Muscle of leg (tissue), 11 donors: Measurements from ENCODE around the gene ACOX3. TPM values are rescaled to one million over a fixed set of nuclear protein-coding genes. Genes with fewer than 3 reads are reported as not detected.
A peak's percentile ranks its signal among the peaks of the same experiment; 100 is the strongest.

Experiments used
- DNase-seq: peaks from one replicate; pipeline ENCODE4 v3.0.0; 2013
- H3K27ac ChIP-seq: one replicate; pipeline ENCODE4 v1.5.1; 2013; ENCODE audit warnings: mild to moderate bottlenecking, low read length, control low read depth
- H3K27me3 ChIP-seq: one replicate; pipeline ENCODE4 v1.6.1; 2013; ENCODE audit warnings: low read length; ENCODE audit not compliant: control insufficient read depth, insufficient read depth
- H3K36me3 ChIP-seq: one replicate; pipeline ENCODE4 v1.6.1; 2013; ENCODE audit warnings: low read length; ENCODE audit not compliant: control insufficient read depth, insufficient read depth
- H3K4me1 ChIP-seq: one replicate; pipeline ENCODE4 v1.6.1; 2013; ENCODE audit warnings: low read length; ENCODE audit not compliant: control insufficient read depth, insufficient read depth
- H3K4me3 ChIP-seq: one replicate; pipeline ENCODE4 v1.5.1; 2013; ENCODE audit warnings: low read length, control low read depth
- H3K9me3 ChIP-seq: replicated peaks from 2 replicates; pipeline ENCODE4 v1.6.1; 2013; ENCODE audit warnings: low read depth, low read length; ENCODE audit not compliant: control insufficient read depth
- WGBS: methylation state at CpG from one replicate; pipeline ENCODE4 v1.1.5; 2013; ENCODE audit warnings: missing lambda C conversion rate; ENCODE audit not compliant: insufficient coverage; 5-methylcytosine and 5-hydroxymethylcytosine counted together
- polyA plus RNA-seq, 8 donors: library from polyadenylated mRNA; unstranded; fragments of 120-200 nt; gene quantifications; one replicate each; pipeline versions ENCODE4 v1.2.1 to v1.2.3, GENCODE V29; 2013; ENCODE audit warnings: inconsistent platforms in 1 of 8, low replicate concordance in 1 of 8; ENCODE audit not compliant: insufficient read length in 8 of 8, insufficient read depth in 1 of 8
- total RNA-seq: library from RNA; stranded (reverse); fragments of 120-200 nt; gene quantifications from one replicate; pipeline ENCODE4 v1.2.4, GENCODE V29; 2013

ACOX3 gene
- total and polyA plus RNA-seq, 9 donors, result 10.1 to 20.3 (median 15.8) TPM

DNA sequence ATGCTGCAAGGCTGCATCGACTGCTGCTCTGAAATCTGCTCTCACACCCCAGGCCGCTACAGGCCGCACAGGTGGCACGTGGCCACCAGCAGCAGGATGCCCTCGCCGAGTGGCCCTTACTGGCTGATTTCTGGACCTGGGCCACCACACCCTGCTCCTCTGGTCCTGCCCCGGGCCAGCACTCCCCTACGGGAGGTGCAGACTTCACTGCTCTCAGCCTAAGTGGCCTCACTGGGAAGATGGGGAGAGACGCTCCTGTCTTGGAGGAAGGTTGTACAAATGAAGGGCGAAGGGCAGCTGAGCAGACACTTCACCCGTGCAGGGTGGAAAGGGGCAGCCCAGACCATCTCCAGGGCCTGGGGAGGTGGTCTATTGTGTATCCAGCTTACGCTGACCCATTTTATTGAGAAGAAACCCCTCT, 72.5 kb downstream of the ACOX3 start:
- no peak overlapping the region for H3K4me3 ChIP-seq
- DNase-seq, result no peak
- H3K27me3 ChIP-seq, result no peaks in the 10 kb centered on the region
- WGBS, result 84% methylated on average over 6 of the region's 12 CpGs
- peaks cover 20% of the 10 kb centered on the region for H3K36me3 ChIP-seq
- H3K27ac ChIP-seq, result no peak overlapping the region
- H3K9me3 ChIP-seq, result no peaks in the 10 kb centered on the region
- H3K4me1 ChIP-seq, result peaks cover 36% of the 10 kb centered on the region

- H3K36me3 ChIP-seq, result peaks cover 20% of the 10 kb centered on the region
- H3K4me3 ChIP-seq, result no peak overlapping the region
- peaks cover 33% of the 10 kb centered on the region for H3K4me1 ChIP-seq
- WGBS, result 86% methylated on average over 17 of the region's 17 CpGs
- no peak overlapping the region for H3K27ac ChIP-seq
- no peaks in the 10 kb centered on the region for H3K27me3 ChIP-seq
- DNase-seq, result no peak
- H3K9me3 ChIP-seq, result no peaks in the 10 kb centered on the region
Measured at GRCh38 chr4:8366601-8367000, 73.9 kb downstream of the ACOX3 start.

GRCh38 chr4:8365951-8366350, 74.6 kb downstream of the ACOX3 start:
- no peaks in the 10 kb centered on the region for H3K9me3 ChIP-seq
- H3K27ac ChIP-seq, result no peak overlapping the region
- H3K27me3 ChIP-seq, result no peaks in the 10 kb centered on the region
- H3K4me3 ChIP-seq, result no peak overlapping the region
- WGBS, result 73% methylated on average over 7 of the region's 11 CpGs
- H3K36me3 ChIP-seq, result peaks cover 20% of the 10 kb centered on the region
- H3K4me1 ChIP-seq, result peaks cover 28% of the 10 kb centered on the region
- DNase-seq, result no peak

GRCh38 chr4:8365353-8365752, 75.2 kb downstream of the ACOX3 start:
- H3K27me3 ChIP-seq, result no peaks in the 10 kb centered on the region
- H3K9me3 ChIP-seq, result no peaks in the 10 kb centered on the region
- H3K4me1 ChIP-seq, result peaks cover 22% of the 10 kb centered on the region
- H3K36me3 ChIP-seq, result peaks cover 20% of the 10 kb centered on the region
- WGBS, result 92% methylated on average over 8 of the region's 13 CpGs
- no peak overlapping the region for H3K27ac ChIP-seq
- DNase-seq, result no peak
- H3K4me3 ChIP-seq, result no peak overlapping the region

- DNase-seq, result no peak
- no peak overlapping the region for H3K27ac ChIP-seq
- H3K4me1 ChIP-seq, result peaks cover 17% of the 10 kb centered on the region
- H3K4me3 ChIP-seq, result no peak overlapping the region
- H3K36me3 ChIP-seq, result peaks cover 20% of the 10 kb centered on the region
- WGBS, result 94% methylated on average over 11 of the region's 12 CpGs
- H3K27me3 ChIP-seq, result no peaks in the 10 kb centered on the region
- no peaks in the 10 kb centered on the region for H3K9me3 ChIP-seq
Measured at GRCh38 chr4:8364848-8365350, 75.6 kb downstream of the ACOX3 start.

DNA sequence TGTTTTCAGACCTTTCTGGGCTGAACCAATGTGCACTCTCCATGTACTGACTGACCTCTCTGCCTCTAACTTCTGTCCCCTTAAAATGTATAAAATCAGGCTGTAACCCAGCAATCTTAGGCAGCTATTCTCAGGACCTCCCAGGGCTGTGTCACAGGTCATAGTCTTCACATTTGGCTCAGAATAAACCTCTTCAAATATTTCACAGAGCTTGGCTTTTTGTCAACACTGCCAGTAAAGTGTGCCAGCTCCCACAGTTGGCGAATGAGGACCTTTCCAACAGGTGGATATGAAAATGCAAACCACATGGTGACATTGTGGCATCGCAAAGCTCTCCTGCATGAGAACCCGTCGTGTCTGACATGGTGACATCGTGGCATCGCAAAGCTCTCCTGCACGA, 76.4 kb downstream of the ACOX3 start:
- Histone ChIP-seq H3K36me3 (peaks cover 20% of the 10 kb centered on the region), H3K27ac (no peak overlapping the region), H3K9me3 (no peaks in the 10 kb centered on the region), H3K4me3 (no peak overlapping the region), H3K4me1 (peaks cover 10% of the 10 kb centered on the region), H3K27me3 (no peaks in the 10 kb centered on the region)
- DNase-seq, result no peak
- 86% methylated on average over 7 of the region's 7 CpGs for WGBS

DNA sequence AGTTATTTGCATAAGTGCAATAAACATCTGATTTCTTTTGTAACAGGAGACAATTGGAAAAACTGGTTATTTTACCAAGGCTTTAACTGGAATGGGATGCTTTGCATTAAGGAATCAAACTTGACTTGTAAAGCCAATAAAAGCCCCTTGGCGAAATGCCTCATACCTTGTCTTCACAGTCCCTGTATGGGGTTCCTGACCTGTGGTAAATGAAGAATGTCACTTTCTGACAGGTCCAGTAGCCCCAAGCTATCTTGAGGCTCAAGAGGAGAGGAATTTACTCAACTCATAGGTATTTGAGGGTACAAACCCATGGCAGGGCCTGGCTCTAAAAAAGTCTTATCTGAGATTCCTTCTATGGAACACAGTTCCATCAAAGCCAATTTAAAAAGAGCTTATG, 78.0 kb downstream of the ACOX3 start:
- Histone ChIP-seq H3K27ac (no peak overlapping the region), H3K36me3 (peaks cover 20% of the 10 kb centered on the region), H3K27me3 (no peaks in the 10 kb centered on the region), H3K4me3 (no peak overlapping the region), H3K9me3 (no peaks in the 10 kb centered on the region), H3K4me1 (peaks cover 4% of the 10 kb centered on the region)
- no CpG with 5 or more reads among the region's 1 CpG for WGBS
- DNase-seq, result no peak

DNA sequence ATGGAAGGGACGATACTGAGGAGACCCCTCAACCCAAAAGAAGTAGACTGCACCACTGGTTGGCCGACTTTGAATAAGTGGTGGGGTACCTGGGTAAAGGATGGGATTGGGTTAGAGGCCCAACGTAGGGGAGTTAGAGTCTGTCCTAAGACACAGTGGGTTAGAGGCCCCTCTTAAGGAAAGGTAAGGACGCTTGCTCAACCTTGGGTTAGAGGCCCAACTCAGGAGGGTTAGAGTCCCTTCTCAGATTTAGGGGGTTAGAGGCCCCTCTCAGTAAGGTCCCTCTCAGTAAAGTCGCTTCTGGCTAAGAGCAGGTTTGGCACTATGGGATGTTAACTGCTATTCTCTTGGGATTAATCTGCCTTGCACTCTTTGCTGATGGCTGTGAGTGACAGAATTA, 81.3 kb downstream of the ACOX3 start:
- Histone ChIP-seq H3K4me3 (no peak overlapping the region), H3K27ac (no peak overlapping the region), H3K27me3 (peaks cover 5% of the 10 kb centered on the region), H3K36me3 (peaks cover under 1% of the 10 kb centered on the region), H3K9me3 (no peaks in the 10 kb centered on the region), H3K4me1 (peaks cover 6% of the 10 kb centered on the region)
- WGBS, result 88% methylated on average over 2 of the region's 5 CpGs
- DNase-seq, result no peak

DNA sequence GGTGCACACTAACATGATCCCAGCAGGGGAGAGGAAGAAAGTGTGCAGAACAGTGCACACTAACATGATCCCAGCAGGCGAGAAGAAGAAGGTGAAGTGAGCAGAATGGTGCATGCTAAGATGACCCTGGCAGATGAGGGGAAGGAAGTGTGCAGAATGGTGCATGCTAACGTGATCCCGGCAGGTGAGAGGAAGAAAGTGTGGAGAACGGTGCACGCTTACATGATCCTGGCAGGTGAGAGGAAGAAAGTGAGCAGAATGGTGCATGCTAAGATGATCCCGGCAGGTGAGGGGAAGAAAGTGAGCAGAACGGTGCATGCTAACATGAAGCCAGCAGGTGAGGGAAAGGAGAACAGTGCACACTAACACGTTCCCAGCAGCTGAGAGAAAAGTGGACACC, 83.7 kb downstream of the ACOX3 start:
- Histone ChIP-seq H3K4me3 (no peak overlapping the region), H3K36me3 (no peaks in the 10 kb centered on the region), H3K4me1 (peaks cover 16% of the 10 kb centered on the region), H3K9me3 (no peaks in the 10 kb centered on the region), H3K27me3 (peaks cover 5% of the 10 kb centered on the region), H3K27ac (no peak overlapping the region)
- 72% methylated on average over 8 of the region's 8 CpGs for WGBS
- no peak for DNase-seq

- peak; percentile 55 for DNase-seq
- peaks cover 24% of the 10 kb centered on the region for H3K4me1 ChIP-seq
Measured at GRCh38 chr4:8355864-8356565, 84.5 kb downstream of the ACOX3 start.

More at GRCh38 chr4:8355864-8356565, 84.5 kb downstream of the ACOX3 start:
- no peaks in the 10 kb centered on the region for H3K36me3 ChIP-seq
- WGBS, result 0% methylated on average over 3 of the region's 8 CpGs
- no peak overlapping the region for H3K27ac ChIP-seq
- H3K27me3 ChIP-seq, result peaks cover 5% of the 10 kb centered on the region
- no peak overlapping the region for H3K4me3 ChIP-seq
- H3K9me3 ChIP-seq, result no peaks in the 10 kb centered on the region
